Stromal cell of bone marrow (primary cell): ENCODE measurements around the gene PKP3.
"Not testable (repeated sequence)": the region's sequence is repeated elsewhere in the genome, so short reads cannot be mapped to it uniquely, and the experiment has no call there.

Experiments
- DNase-seq: peaks from one replicate; pipeline ENCODE4 v3.0.0-alpha.2; 2012; ENCODE audit warnings: low read depth

Gene PKP3

GRCh38 chr11:429931-430456, 36.0 kb downstream of the PKP3 start:
- DNase-seq = no peak

GRCh38 chr11:431921-432320, 37.9 kb downstream of the PKP3 start:
- DNase-seq = no peak

GRCh38 chr11:432501-433100, 38.6 kb downstream of the PKP3 start:
- no peak for DNase-seq

- DNase-seq = no peak
Measured at GRCh38 chr11:433111-433510, 39.1 kb downstream of the PKP3 start.

- no peak for DNase-seq
Measured at GRCh38 chr11:433641-434040, 39.6 kb downstream of the PKP3 start.

GRCh38 chr11:434496-434895, 40.5 kb downstream of the PKP3 start:
- no peak for DNase-seq

GRCh38 chr11:434999-435740, 41.2 kb downstream of the PKP3 start:
- DNase-seq = not testable (repeated sequence)

GRCh38 chr11:437228-437870, 43.3 kb downstream of the PKP3 start:
- no peak for DNase-seq

GRCh38 chr11:438101-438844, 44.3 kb downstream of the PKP3 start:
- no peak for DNase-seq

GRCh38 chr11:439315-440064, 45.5 kb downstream of the PKP3 start:
- no peak for DNase-seq

- no peak for DNase-seq
Measured at GRCh38 chr11:440065-441042, 46.3 kb downstream of the PKP3 start.

GRCh38 chr11:441043-441417, 47.0 kb downstream of the PKP3 start:
- DNase-seq = no peak

GRCh38 chr11:441418-442274, 47.6 kb downstream of the PKP3 start, which contains the start of gene ANO9:
Gene ANO9, minus strand, starts transcription at chr11:442011. Its CDS starts 85 bp downstream, at chr11:441926.
- no peak for DNase-seq

GRCh38 chr11:442611-443081, 48.6 kb downstream of the PKP3 start:
- no peak for DNase-seq

- DNase-seq = peak; percentile 20
Measured at GRCh38 chr11:443542-444199, 49.7 kb downstream of the PKP3 start.

GRCh38 chr11:444396-445144, 50.6 kb downstream of the PKP3 start:
- DNase-seq = no peak

- DNase-seq = no peak
Measured at GRCh38 chr11:445765-446588, 52.0 kb downstream of the PKP3 start.
